H1 (cell line): ENCODE data around the gene HDAC7. TPM values are rescaled to one million over a fixed set of nuclear protein-coding genes. Genes with fewer than 3 reads are reported as not detected.
A peak's percentile ranks its signal among the peaks of the same experiment; 100 is the strongest.

Source experiments
- CTCF ChIA-PET: fragments of 300-600 bp; sonication (Branson Sonifier 250); formaldehyde crosslinking; loops from one replicate; lab custom pipeline; 2021; ENCODE audit not compliant: partially characterized antibody; lab: Charles Lee
- POLR2A ChIA-PET: fragments of 300-600 bp; sonication (Branson Sonifier 250); formaldehyde crosslinking; loops from one replicate; lab custom pipeline; 2021; ENCODE audit warnings: inconsistent platforms; ENCODE audit not compliant: partially characterized antibody; lab: Charles Lee
- DNase-seq, 2 experiments: peaks; one replicate each; pipeline versions ENCODE4 v3.0.0 to v3.0.0-alpha.2; 2010 to 2022; ENCODE audit warnings: low spot score in 2 of 2, low read depth in 1 of 2, mixed read lengths in 1 of 2
- FAIRE-seq: peaks from 2 replicates; lab custom pipeline; 2011; peaks lifted over from hg19 to GRCh38; lab: Jason Lieb, UNC
- H2AFZ ChIP-seq: 2 replicates; pipeline ENCODE4 v1.8.1; 2012; ENCODE audit warnings: low read length, inconsistent platforms
- H2AK5ac ChIP-seq: 2 replicates; pipeline ENCODE4 v1.6.1; 2013; ENCODE audit warnings: low read depth, low read length
- H2BK120ac ChIP-seq: replicated peaks from 2 replicates; pipeline ENCODE3; 2013; ENCODE audit warnings: low read depth, low read length, inconsistent platforms
- H2BK12ac ChIP-seq: 2 replicates; pipeline ENCODE4 v1.6.1; 2013; ENCODE audit warnings: low read depth, low read length
- H2BK15ac ChIP-seq: 2 replicates; pipeline ENCODE4 v1.6.1; 2013; ENCODE audit warnings: low read length
- H2BK20ac ChIP-seq: 2 replicates; pipeline ENCODE4 v1.6.1; 2013; ENCODE audit warnings: low read length
- H2BK5ac ChIP-seq: 2 replicates; pipeline ENCODE4 v1.6.1; 2013; ENCODE audit warnings: low read depth, low read length
- H3K14ac ChIP-seq: 2 replicates; pipeline ENCODE4 v1.6.1; 2013; ENCODE audit warnings: inconsistent platforms; ENCODE audit not compliant: insufficient read length
- H3K18ac ChIP-seq: 2 replicates; pipeline ENCODE4 v1.6.1; 2013; ENCODE audit warnings: low read length; ENCODE audit errors: extremely low read depth
- H3K23ac ChIP-seq: 2 replicates; pipeline ENCODE4 v1.6.1; 2013; ENCODE audit warnings: inconsistent platforms; ENCODE audit not compliant: insufficient read length
- H3K23me2 ChIP-seq: 2 replicates; pipeline ENCODE4 v1.6.1; 2013; ENCODE audit warnings: low read depth, low read length
- H3K27ac ChIP-seq: 2 replicates; pipeline ENCODE4 v1.6.1; 2011; ENCODE audit warnings: low read depth, low read length, inconsistent platforms
- H3K27me3 ChIP-seq, 4 experiments: replicated peaks in 1 of 4; 1 replicate in 1 of 4; 2 replicates in 3 of 4; pipeline versions ENCODE4 v1.6.1 to v1.8.1; 2011 to 2013; ENCODE audit warnings: low read length in 3 of 4, mild to moderate bottlenecking in 3 of 4, inconsistent platforms in 2 of 4, mixed read lengths in 2 of 4, moderate library complexity in 1 of 4; ENCODE audit not compliant: control insufficient read depth in 3 of 4, insufficient read depth in 3 of 4; ENCODE audit errors: extremely low read depth in 1 of 4
- H3K36me3 ChIP-seq, 4 experiments: 2 replicates each; pipeline versions ENCODE4 v1.6.1 to v1.8.1; 2011 to 2013; ENCODE audit warnings: mild to moderate bottlenecking in 4 of 4, low read length in 3 of 4, moderate library complexity in 2 of 4, control low read depth in 1 of 4, inconsistent platforms in 1 of 4; ENCODE audit not compliant: insufficient read depth in 4 of 4, control insufficient read depth in 2 of 4
- H3K4ac ChIP-seq: replicated peaks from 2 replicates; pipeline ENCODE3; 2013; ENCODE audit warnings: low read length, low read depth, mixed read lengths, inconsistent platforms; ENCODE audit not compliant: insufficient read length
- H3K4me1 ChIP-seq, 4 experiments: replicated peaks in 1 of 4; 1 replicate in 1 of 4; 2 replicates in 3 of 4; pipeline versions ENCODE4 v1.6.1 to v1.8.1; 2011 to 2013; ENCODE audit warnings: low read length in 3 of 4, inconsistent platforms in 2 of 4, mixed read lengths in 1 of 4; ENCODE audit not compliant: insufficient read depth in 4 of 4, control insufficient read depth in 3 of 4
- H3K4me2 ChIP-seq, 2 experiments: 2 replicates each; pipeline versions ENCODE4 v1.6.1 to v1.8.1; 2011 to 2013; ENCODE audit warnings: low read depth in 2 of 2, low read length in 2 of 2, control low read depth in 1 of 2, inconsistent platforms in 1 of 2, mild to moderate bottlenecking in 1 of 2; ENCODE audit not compliant: insufficient read depth in 1 of 2
- H3K4me3 ChIP-seq, 4 experiments: fragments of 200-600, 300-600 bp in 1 of 4; sonication (generic), shearing (Covaris generic), sonication (Bioruptor Twin) in 1 of 4; 2 replicates each; pipeline versions ENCODE4 v1.5.1 to v1.8.1; 2011 to 2016; ENCODE audit warnings: low read length in 4 of 4, low read depth in 3 of 4, control low read depth in 2 of 4, inconsistent platforms in 2 of 4, mild to moderate bottlenecking in 2 of 4, mixed read lengths in 1 of 4, moderate library complexity in 1 of 4; ENCODE audit not compliant: insufficient read depth in 2 of 4; ENCODE audit errors: extremely low read depth in 1 of 4
- H3K56ac ChIP-seq: replicated peaks from 2 replicates; pipeline ENCODE3; 2013; ENCODE audit warnings: low read depth, mild to moderate bottlenecking, mixed read lengths, low read length, inconsistent platforms; ENCODE audit not compliant: insufficient read length
- H3K79me1 ChIP-seq: 2 replicates; pipeline ENCODE4 v1.6.1; 2013; ENCODE audit warnings: low read depth, low read length, control low read depth
- H3K79me2 ChIP-seq, 2 experiments: 2 replicates each; pipeline versions ENCODE4 v1.6.1 to v1.8.1; 2012 to 2013; ENCODE audit warnings: low read length in 2 of 2, mild to moderate bottlenecking in 2 of 2, inconsistent platforms in 1 of 2; ENCODE audit not compliant: insufficient read depth in 2 of 2, control insufficient read depth in 1 of 2
- H3K9ac ChIP-seq, 4 experiments: replicated peaks in 1 of 4; 1 replicate in 1 of 4; 2 replicates in 3 of 4; pipeline versions ENCODE4 v1.6.1 to v1.8.1; 2011 to 2013; ENCODE audit warnings: low read depth in 3 of 4, low read length in 3 of 4, control low read depth in 2 of 4, mild to moderate bottlenecking in 2 of 4, moderate library complexity in 2 of 4, inconsistent platforms in 1 of 4; ENCODE audit errors: extremely low read depth in 1 of 4
- H3K9me3 ChIP-seq, 2 experiments: 2 replicates each; pipeline versions ENCODE4 v1.6.1 to v1.8.1; 2012 to 2013; ENCODE audit warnings: mild to moderate bottlenecking in 2 of 2, moderate library complexity in 2 of 2, control low read depth in 1 of 2, inconsistent platforms in 1 of 2, low read depth in 1 of 2, low read length in 1 of 2, mixed read lengths in 1 of 2; ENCODE audit not compliant: insufficient read depth in 2 of 2
- H4K20me1 ChIP-seq, 2 experiments: replicated peaks in 1 of 2; 2 replicates each; pipeline versions ENCODE3 to v1.8.1; 2011 to 2013; ENCODE audit warnings: inconsistent platforms in 2 of 2, low read length in 2 of 2, mild to moderate bottlenecking in 1 of 2; ENCODE audit not compliant: insufficient read depth in 2 of 2, control insufficient read depth in 1 of 2
- H4K5ac ChIP-seq: 2 replicates; pipeline ENCODE4 v1.6.1; 2013; ENCODE audit warnings: low read length, low read depth, mixed read lengths, inconsistent platforms; ENCODE audit not compliant: insufficient read length
- H4K8ac ChIP-seq: 2 replicates; pipeline ENCODE4 v1.8.0; 2013; ENCODE audit warnings: mild to moderate bottlenecking, moderate library complexity, low read length, inconsistent platforms; ENCODE audit not compliant: insufficient read depth; ENCODE audit errors: extremely low read depth
- H4K91ac ChIP-seq: replicated peaks from 2 replicates; pipeline ENCODE3; 2013; ENCODE audit warnings: low read length, mixed read lengths, inconsistent platforms; ENCODE audit not compliant: insufficient read length
- GABPA ChIP-seq: IDR thresholded peaks from 2 replicates; pipeline ENCODE4 v1.6.1; 2011; ENCODE audit warnings: mild to moderate bottlenecking, low read length, moderate library complexity, borderline replicate concordance; ENCODE audit not compliant: insufficient read depth
- SP1 ChIP-seq: IDR thresholded peaks from 2 replicates; pipeline ENCODE4 v1.6.1; 2011; ENCODE audit warnings: low read depth, low read length
- TAF7 ChIP-seq: optimal IDR thresholded peaks from 2 replicates; pipeline ENCODE3; 2011; ENCODE audit warnings: low read depth, mild to moderate bottlenecking, inconsistent platforms, low read length, moderate library complexity, borderline replicate concordance
- WGBS, 2 experiments: shearing (Covaris generic) in 1 of 2; methylation state at CpG; one replicate each; pipeline versions ENCODE4 v1.1.6 to v1.1.7; 2013 to 2015; ENCODE audit warnings: low lambda C conversion rate in 2 of 2, mixed read lengths in 2 of 2, inconsistent platforms in 1 of 2, low coverage in 1 of 2, missing lambda C conversion rate in 1 of 2; ENCODE audit not compliant: insufficient replicate concordance in 2 of 2, insufficient coverage in 1 of 2, insufficient read length in 1 of 2; ENCODE audit errors: extremely low coverage in 1 of 2, missing lambda C conversion rate in 1 of 2; 5-methylcytosine and 5-hydroxymethylcytosine counted together
- polyA plus RNA-seq, 7 experiments: library from polyadenylated mRNA; depleted of rRNA in 3 of 7; stranded (reverse) in 5 of 7; unstranded in 2 of 7; fragments of >200 nt in 5 of 7; fragments of 200-250 nt in 2 of 7; gene quantifications; 1 replicate in 5 of 7; 2 replicates in 1 of 7; 4 replicates in 1 of 7; pipeline versions ENCODE4 v1.2.1 to v1.2.3, GENCODE V29; 2011 to 2013; ENCODE audit warnings: missing spikeins in 2 of 7, mixed read lengths in 2 of 7
- total RNA-seq: library from RNA; stranded (reverse); fragmentation: NEBNext Ultra II Directional; extraction: Animal tissue kit (Norgen Biotek cat#: 25700); gene quantifications from 2 replicates; pipeline ENCODE4 v1.2.1, GENCODE V29; 2021

HDAC7 gene
- total and polyA plus RNA-seq, 2 of the 8 experiments (the other 6 are each of a cell fraction or from before 2014, with no cell fraction given): 25.5 to 84.9 TPM

GRCh38 chr12:47769234-47770085 is 50.2 kb downstream of the HDAC7 start:
- POLR2A ChIA-PET: interaction anchor here (0.9 to 10.5 kb wide), 9 partner anchors 10 to 52 kb away, joined by 3 to 79 read pairs (median 4); partner anchors contain the start of gene RAPGEF3
- TF ChIP-seq TAF7 (no peak), SP1 (no peak), GABPA (no peak)

More at GRCh38 chr12:47769234-47770085, 50.2 kb downstream of the HDAC7 start:
- Histone ChIP-seq H3K4me2 (no peak overlapping the region; a peak in 1 of 4 replicates), H3K36me3 (no peaks in the 10 kb centered on the region), H3K56ac (no peak overlapping the region), H3K27ac (no peak overlapping the region), H3K14ac (no peak overlapping the region), H3K18ac (no peak overlapping the region), H3K79me2 (no peaks in the 10 kb centered on the region), H3K23ac (no peak overlapping the region), H3K4me1 (peaks cover 7 to 15% (median 12%) of the 10 kb centered on the region in 4 experiments; a peak in 6 of 7 replicates), H3K9ac (no peak overlapping the region; a peak in 1 of 7 replicates), H2BK120ac (no peak overlapping the region), H4K20me1 (peaks cover 0 to under 1% of the 10 kb centered on the region in 2 experiments), H2BK5ac (no peak overlapping the region), H3K9me3 (no peaks in the 10 kb centered on the region), H2BK12ac (peak overlapping the region; percentile 52; the same call in 1 of the 2 replicates), H4K8ac (no peak overlapping the region), H2AK5ac (0 out of 2 replicates have a peak overlapping the region, but pooled peaks have one; percentile 32), H2AFZ (no peak overlapping the region), H3K79me1 (no peaks in the 10 kb centered on the region), H2BK20ac (no peak overlapping the region), H3K23me2 (peaks cover 2% of the 10 kb centered on the region; the same call in 1 of the 2 replicates), H3K27me3 (peaks cover 0 to 13% (median 6%) of the 10 kb centered on the region in 4 experiments; a peak in 4 of 7 replicates), H3K4ac (no peak overlapping the region), H2BK15ac (no peak overlapping the region), H4K91ac (no peak overlapping the region), H4K5ac (no peak overlapping the region), H3K4me3 (no peak overlapping the region)
- CTCF ChIA-PET: interaction anchor here (0.6 to 58.8 kb wide), 5 partner anchors 9 to 1638 kb away, joined by 3 to 2442 read pairs (median 161); partner anchors contain the start of genes ENDOU, RAPGEF3 and RPAP3
- no peak for FAIRE-seq
- WGBS, 2 experiments: 88% methylated on average over 4 of the region's 4 CpGs; no CpG with 5 or more reads in 1 of the 2 experiments
- DNase-seq: no peak
